NCI-H82 (cell line): ENCODE measurements around the gene RBFA.
A peak's percentile ranks its signal among the peaks of the same experiment; 100 is the strongest.
"Not testable (repeated sequence)": the region's sequence is repeated elsewhere in the genome, so short reads cannot be mapped to it uniquely, and the experiment has no call there.

Source experiments
- DNase-seq: peaks from one replicate; lab custom pipeline; 2025; lab: John Stamatoyannopoulos, UW

Gene RBFA, protein sequence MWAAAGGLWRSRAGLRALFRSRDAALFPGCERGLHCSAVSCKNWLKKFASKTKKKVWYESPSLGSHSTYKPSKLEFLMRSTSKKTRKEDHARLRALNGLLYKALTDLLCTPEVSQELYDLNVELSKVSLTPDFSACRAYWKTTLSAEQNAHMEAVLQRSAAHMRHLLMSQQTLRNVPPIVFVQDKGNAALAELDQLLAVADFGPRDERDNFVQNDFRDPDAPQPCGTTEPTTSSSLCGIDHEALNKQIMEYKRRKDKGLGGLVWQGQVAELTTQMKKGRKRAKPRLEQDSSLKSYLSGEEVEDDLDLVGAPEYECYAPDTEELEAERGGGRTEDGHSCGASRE

DNA sequence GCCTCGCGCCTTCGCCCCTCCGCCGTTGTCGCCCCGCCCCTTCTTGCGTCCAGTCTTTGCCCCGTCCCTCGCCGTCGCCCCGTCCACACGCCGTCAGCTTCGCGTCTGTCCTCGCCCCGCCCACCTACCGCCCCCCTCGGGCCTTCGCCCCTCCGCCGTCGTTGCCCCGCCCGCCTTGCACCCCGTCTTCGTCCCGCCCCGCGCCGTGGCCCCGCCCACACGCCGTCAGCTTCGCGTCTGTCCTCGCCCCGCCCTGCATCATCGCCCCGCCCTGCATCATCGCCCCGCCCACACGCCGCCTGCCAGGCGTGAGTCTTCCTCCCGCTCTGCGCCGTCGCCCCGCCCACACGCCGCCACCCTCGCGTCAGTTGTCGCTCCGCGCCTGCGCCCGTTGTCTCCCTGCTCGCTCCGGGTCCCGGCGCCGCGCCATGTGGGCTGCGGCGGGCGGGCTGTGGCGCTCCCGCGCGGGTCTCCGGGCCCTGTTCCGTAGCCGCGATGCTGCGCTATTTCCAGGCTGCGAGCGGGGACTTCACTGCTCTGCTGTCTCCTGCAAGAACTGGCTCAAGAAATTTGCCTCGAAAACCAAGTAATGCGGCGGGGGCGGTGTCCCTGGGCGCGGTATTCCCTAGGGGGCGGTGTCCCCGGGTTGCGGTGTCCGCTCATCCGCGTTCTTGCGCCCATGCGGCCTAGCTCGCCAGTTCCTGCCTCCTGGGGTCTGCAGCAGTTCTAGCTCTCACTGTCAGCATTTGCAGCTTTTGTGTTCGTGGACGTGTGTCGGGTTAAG lies at the start of gene RBFA:
Gene RBFA, plus strand, starts transcription at position 367 of the 784 bp plus-strand sequence. Its CDS starts 62 bp downstream, at position 429.
- DNase-seq = peak; percentile 99

DNA sequence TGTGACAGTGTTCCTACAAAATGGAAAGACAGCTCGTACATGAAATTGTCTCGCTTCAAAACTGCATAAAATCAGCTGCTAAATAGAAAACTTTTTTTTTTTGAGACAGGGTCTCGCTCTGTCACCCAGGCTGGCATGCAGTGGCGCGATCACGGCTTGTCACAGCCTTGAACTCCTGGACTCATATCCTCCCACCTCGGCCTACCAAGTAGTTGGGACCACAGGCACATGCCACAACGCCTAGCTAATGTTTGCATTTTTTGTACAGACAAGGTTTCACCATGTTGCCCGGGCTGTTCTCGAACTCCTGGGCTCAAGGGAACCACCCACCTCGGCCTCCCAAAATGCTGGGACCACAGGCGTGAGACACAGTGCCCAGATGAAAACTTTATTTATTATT lies 49.1 kb upstream of the RBFA start:
- DNase-seq = no peak

DNA sequence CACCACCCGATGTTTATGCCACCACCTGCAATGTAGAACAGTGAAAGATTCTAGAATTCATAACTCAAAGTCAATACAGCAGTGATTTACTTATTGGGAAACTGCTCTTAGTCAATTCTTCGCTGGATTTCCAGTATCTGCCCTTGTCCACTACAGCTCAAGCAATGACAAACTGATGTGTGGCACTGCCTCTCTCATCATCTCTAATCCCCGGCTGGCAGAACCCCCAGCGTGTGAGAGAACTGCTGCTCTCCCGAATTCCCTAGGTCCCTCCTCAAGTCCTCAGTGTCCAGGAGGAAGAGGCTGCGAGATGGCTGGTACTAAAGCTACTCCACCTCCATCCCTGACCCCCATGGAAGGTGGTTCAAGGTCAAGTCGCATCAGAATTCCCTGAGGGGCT lies 47.5 kb upstream of the RBFA start:
- DNase-seq = peak; percentile 52

DNA sequence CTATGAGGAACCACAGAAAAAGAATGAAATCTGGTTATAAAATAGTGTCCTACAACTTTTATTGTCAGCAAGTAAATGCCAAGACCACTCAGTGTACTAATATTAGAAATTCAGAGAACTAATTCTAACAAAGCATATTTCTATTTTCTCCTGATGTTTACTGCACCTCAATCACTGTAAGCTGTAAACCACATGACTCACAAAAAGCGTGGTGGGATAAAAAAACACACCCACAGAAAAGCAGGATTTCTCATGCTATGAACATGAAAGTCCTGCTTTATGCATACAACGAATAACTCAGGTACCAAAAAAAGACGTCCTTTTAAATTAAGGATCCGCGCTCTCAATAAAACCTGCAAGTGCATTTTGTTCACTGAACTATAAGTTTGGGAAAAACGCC lies 46.7 kb upstream of the RBFA start:
- no peak for DNase-seq

DNA sequence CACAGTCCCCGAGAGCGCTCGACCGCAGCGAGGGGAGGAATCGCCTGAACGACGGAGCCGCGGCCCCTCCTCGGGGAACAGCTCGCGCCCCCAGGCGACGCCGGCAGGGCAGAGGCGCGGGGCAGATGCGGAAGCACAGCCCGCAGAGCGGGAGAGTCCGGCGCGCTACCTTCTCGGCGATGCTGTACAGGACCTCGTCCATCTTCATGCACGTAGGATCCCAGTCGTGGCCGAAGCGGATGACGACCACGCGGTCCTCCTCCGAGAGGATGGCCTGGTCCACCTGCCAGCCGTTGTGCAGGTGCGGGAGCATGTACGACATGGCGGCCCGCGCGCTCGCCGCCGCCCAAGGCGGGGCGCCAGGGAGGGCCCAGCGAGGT lies 46.2 kb upstream of the RBFA start:
- peak; percentile 74 for DNase-seq

DNA sequence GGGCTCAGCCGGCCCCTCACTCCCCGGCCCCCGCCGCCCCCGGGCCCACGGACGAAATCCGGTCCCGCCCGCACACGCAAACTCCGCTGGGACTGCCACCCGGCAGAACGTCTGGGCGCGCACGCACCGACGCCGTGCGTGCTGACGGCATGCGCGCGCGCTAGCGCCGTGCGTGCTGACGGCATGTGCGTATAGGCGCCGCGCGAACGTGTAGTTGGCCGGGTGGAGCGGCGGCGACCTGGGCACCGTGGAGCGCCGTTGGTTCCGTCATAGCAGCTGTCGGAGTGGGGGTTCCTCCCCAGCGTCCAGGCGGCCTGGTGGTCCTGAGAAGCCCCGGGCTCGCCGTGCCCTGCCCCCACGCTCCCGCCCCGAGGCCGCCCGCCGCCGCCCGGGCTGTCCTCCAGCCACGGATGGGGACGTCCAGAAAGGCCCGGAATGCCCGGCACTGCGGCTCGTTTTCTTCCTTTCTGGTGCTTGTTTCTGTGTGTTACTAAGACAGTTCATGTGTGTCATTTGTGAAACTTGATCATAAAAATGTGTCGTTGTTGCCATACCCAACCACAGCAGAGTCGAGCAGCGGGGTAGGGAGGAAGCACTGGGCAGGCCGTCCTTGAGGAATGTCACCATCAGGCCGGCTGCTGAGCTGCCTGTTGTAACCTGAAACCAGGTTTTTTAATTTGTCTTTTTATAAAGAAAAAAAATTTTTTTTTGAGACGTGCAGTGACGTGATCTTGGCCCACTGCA lies 45.6 kb upstream of the RBFA start, which contains the start of gene TXNL4A:
Gene TXNL4A, minus strand, starts transcription at position 113 of the 744 bp plus-strand sequence. CDS start 171 bp downstream, outside the sequence.
- peak; percentile 87 for DNase-seq

DNA sequence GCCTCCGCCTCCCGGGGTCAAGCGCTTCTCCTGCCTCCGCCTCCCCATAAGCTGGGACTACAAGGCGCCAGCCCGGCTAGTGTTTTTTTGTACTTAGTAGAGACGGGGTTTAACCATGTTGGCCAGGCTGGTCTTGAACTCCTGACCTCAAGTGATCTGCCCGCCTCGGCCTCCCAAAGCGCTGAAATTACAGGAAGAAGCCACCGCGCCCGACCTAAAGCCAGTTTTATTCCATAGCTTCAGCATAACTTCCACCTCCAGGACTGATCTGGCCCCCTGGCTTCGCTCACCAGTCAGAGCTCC lies 45.1 kb upstream of the RBFA start:
- DNase-seq = peak; percentile 43

DNA sequence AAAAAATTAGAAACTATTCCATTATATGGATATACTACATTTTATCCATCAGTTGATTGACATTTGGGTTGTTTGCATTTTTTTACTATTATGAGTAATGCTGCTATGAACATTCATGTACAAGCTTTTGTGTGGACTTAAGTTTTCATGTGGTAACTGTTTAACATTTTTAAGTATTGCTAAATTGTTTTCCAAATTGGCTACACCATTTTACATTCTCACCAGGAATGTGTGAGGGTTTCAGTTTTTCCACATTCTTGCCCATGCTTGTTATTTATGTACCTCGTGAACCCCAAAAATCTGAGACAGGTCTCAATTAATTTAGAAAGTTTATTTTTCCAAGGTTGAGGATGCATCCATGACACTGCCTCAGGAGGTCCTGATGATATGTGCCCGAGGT lies 42.7 kb upstream of the RBFA start:
- DNase-seq = no peak

DNA sequence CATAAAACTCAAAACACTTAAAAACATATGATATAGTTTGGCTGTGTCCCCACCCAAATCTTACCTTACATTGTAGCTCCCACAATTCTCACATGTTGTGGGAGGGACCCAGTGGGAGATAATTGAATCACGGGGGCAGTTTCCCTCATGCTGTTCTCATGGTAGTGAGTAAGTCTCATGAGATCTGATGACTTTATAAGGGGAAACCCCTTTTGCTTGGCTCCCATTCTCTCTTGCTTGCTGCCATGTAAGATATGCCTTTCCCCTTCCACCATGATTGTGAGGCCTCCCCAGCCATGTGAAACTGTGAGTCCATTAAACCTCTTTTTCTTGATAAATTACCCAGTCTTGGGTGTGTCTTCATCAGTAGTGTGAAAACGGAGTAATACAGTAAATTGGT lies 34.5 kb upstream of the RBFA start:
- not testable (repeated sequence) for DNase-seq

DNA sequence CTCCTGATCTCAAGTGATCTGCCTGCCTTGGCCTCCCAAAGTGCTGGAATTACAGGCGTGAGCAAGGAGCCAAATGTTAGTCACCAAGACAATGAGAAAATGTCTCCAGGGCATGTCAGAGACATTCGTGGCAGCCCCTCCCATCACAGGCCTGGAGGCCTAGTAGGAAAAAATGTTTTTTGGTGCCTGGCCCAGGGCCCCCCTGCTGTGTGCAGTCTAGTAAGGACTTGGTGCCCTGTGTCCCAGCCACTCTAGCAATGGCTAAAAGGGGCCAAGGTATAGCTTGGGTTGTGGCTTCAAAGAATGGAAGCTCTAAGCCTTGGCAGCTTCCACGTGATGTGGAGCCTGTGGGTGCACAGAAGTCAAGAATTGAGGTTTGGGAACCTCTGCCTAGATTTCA lies 33.4 kb upstream of the RBFA start:
- DNase-seq = no peak

DNA sequence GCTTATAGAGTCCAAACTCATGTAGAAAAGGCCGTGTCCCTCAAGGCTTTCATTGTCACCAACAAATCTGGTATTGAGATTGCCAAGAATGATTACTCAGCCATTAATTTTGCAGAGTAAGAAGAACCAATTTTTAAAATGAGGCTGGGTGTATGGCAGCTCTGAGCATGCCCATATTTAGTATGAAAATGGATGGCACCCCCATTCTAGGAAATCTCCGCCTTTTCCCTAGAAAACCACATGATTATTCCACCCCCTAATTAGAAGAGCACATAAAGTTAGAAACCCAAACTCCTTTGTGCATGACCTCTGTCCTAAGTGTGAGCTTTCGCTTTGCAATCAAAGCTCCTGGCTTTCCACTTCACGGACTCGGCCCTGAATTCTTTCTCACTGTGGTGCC lies 31.8 kb upstream of the RBFA start:
- DNase-seq = no peak

DNA sequence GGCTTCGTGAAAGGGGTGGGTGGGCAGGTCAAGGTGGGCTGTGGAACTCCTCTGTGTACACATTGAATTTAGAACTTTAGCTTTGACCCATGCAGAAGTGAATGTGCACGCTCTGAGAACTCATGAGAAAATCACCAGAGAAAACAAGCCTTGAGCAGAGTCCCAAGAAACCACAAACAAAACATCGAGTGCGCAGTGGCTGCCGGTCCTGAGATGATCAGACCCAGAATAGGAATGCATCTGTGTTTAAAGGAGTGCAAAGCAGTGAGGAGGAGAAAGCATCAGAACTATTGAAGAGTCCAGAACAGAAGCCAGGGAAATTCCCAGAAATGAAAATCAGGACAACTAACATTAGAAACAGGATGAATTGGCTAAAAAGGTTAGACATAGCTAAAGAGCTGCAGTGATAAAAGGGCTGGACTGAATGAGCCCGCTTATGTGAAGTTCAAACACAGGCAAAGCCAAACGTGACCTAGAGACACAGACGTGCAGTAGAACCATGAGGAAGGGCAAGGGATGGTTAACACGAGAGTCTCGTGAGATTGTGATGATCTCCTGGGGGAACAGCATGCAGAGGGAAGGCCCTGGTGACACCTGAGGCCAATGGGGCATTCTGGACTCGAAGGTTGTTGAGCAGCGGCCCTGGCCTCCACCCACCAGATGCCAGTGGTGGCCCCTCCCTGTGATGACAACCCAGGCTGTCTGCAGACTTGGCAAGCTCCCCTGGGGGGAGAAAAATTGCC lies 29.5 kb upstream of the RBFA start:
- DNase-seq = no peak

DNA sequence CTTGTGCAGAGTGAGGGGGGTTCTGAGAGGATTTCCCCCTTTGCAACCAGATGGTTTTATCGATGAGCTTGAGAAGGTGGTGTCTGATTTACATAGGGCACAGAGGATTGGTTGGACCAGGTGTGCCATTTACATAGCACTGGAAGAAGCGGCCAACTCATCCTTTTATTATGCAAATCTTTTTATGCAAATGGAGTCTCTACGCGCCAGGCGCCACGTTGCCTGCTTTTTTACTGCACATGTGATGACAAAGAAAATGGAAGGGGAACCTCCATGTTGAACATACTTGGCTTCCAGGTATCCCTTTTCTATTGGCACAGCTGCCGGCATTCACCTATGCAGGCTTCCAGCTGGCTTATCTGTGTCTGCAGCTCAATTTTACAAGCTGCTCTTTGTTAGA lies 27.5 kb upstream of the RBFA start:
- peak; percentile 71 for DNase-seq

DNA sequence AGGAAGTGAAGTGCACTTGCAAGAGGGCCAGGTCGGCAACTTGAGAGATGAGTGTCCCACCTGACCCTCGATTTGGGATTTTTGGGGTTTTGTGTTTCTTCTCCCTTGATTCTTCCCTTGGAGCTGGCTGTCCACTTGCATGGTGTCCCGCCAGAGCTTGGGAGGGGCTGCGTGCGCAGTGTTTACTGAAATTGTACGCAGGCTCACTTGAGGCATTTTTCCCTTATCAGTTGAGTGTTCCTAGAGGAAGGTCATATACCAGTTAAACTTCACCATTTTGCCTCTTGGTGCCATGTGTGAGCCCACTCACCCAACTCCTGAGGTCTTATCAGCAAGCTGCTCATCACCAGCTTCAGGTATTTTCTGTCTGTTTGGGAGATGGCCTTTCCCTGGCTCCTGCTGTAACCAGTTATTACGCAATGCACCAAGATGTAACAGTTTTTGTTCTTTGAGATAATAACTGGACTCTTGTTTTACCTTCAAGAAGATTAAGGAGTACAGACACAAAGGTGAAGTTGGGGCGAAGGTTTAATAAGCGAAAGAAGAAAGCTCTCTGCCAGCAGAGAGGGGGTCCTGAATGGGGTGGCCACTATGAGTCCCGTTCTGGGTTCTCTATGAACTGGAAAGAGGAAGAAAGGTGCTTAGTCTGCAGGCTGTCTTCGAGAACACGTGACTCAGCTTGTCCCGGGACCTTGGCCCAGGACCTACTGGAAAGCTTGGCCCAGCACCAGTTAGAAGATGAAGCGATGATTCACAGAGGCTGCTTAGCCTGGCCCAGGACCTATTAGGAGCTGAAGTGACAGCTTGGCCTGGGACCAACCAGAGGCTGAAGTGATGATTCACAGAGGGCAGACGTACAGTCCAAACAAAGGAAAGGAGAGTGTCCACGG lies 24.3 kb upstream of the RBFA start:
- DNase-seq = no peak

DNA sequence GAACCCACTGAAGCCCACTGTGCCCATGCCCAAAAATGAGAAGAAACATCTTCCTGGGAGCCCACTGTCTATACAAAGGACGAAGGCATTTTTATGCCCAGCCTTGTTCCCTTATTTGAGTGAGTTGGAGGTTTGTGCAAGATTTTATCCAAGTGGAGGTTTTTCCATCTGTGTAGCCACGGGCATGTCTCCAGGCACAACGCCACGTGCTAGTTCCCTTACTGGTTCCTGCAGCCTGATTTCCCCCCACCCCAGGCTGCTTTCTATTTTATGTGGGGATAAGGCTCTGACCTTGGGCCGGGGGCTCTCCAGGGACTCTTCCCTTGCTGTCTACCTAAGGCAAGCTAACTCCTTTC lies 23.7 kb upstream of the RBFA start:
- DNase-seq = no peak

DNA sequence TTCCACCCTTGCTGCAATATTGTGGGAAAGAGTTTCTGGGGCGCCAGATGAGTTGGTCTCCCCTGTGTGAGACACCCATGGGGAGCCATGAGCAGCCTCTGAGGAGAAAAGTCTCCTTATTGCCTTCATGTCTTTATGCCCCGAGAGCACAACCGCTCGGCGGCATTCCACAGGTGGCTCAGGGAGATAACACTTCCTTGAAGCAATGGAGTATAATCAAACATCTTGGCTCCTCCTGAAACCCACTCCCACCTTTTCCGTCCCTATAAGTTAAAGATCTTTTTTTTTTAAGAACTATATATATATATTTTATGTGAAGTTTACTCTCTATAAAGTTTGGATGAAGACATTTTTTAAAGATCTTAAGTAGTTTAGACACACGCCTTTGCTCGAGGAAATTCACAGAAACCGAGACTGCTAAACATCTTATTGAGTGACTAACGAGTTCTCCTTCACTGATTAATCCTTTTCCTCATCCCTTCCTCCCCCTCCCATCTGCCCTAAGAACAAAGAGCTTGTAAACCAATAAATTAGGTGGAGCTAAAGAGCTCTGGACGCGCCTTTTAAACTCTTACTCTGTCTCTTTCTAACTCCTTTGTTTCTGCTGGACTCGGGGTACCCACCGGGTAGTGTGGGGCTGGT lies 22.6 kb upstream of the RBFA start:
- DNase-seq = peak; percentile 72

DNA sequence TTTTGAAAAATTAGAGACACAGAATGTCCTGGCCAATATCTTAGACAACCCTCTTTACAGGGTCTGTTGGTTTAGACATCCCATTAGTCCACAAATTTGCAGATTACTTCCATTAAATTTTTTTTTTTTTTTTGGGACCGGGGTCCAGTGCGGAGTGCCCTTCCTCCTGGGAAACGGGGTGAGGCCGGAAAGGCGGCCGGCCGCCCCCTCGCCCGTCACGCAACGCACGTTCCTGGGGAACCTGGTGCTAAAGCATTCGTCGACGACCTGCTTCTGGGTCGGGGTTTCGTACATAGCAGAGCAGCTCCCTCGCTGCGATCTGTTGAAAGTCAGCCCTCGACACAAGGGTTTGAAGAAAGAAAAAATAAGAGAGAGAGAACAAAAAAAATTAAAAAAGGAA lies 21.5 kb upstream of the RBFA start:
- DNase-seq = no peak

DNA sequence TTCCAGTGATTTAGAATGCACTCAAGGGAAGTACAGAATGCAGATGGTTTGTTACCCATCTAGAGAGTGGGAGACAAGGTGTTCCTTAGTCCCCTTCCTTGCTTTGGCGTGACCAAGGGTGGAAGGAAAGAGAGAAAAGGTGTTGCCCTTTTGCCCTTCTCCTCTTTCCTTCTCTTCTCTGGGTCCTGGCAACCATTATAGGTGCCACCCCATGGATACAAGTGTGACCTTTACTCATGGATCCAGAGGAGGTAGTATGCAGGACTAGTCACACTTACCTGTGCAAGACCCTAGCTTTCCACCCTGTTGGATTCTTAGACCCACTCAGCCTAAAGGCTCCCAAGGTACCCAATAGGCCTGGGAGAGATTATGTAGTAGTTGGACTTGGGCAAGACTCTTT lies 11.6 kb upstream of the RBFA start:
- DNase-seq = peak; percentile 29

DNA sequence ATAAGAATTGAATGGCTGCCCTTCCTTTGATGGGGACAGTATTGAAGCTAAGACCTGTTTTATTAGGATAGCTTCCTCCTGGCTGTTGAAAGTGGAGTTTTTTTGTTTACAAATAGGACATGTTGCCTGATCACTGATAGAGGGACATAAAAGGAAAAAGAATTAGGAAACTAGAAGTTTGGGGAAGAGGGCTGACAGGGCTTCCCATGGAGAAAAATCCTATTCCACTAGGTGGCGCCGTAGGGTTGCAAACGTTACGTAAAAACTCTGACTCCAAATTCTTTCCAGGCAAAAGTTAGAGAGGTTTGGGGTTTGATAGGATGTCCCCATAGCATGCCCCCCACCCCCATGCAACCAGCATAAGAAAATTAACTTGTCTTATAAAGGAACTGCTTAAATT lies 11.1 kb upstream of the RBFA start:
- DNase-seq = peak; percentile 14

DNA sequence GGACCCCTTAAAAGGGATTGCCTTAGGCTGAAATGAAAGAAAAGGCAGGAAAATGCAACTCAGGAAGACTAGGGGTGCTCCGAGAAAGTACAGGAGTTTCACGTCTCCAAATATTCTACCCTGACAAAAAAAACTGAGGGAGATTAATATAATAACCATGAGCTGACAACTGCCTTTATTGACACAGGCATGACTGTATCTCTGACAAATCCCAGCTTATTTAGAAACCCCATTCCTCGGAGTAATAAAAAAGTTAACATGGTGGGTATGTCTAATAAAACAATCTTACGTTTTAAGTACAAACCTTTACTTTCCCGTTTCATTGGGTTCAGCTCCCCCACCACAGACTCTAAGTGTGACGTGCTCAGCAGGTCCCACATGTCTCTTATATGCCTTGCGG lies 7.9 kb upstream of the RBFA start:
- no peak for DNase-seq

DNA sequence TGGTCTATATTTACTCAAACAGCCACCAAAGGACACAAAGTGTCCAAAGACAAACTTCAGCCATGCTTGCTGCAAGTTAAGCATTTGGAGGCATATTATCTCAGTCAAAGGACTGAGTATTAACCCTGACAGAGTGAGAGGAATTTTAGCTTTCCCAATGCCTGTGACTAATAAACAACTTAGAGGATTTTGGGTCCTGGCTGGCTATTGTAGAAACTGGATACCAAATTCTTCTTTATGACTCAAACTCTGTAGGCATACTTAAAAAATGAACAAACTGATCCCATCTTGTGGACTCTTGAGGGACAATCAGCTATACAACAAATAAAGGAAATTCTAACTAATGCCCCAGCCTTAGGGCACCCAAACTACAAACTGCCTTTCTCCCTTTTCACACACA lies 6.5 kb upstream of the RBFA start:
- not testable (repeated sequence) for DNase-seq
